Endothelial cell of umbilical vein (primary cell): ENCODE measurements around the gene SLFN5. TPM values are rescaled to one million over a fixed set of nuclear protein-coding genes. Genes with fewer than 3 reads are reported as not detected.

Source experiments
- BruUV-seq: library from RNA; stranded (reverse); fragments of 400-500 nt; replicated peaks from 2 replicates; lab custom pipeline; 2021; lab: Mats Ljungman, UMichigan
- CTCF ChIA-PET: fragments of 300-600, 350-600 bp; sonication (Branson Sonifier 250); formaldehyde crosslinking; loops from one replicate; lab custom pipeline; 2021; ENCODE audit warnings: antibody characterized with exemption, inconsistent platforms; lab: Charles Lee
- POLR2A ChIA-PET: fragments of 300-600, 350-600 bp; sonication (Branson Sonifier 250); formaldehyde crosslinking; loops from one replicate; lab custom pipeline; 2021; ENCODE audit warnings: antibody characterized with exemption, inconsistent platforms; lab: Charles Lee
- DNase-seq: peaks from one replicate; pipeline ENCODE4 v3.0.0-alpha.2; 2011; ENCODE audit warnings: low read depth, low spot score
- FAIRE-seq: peaks from 2 replicates; lab custom pipeline; 2011; peaks lifted over from hg19 to GRCh38; lab: Jason Lieb, UNC
- H2AFZ ChIP-seq: 2 replicates; pipeline ENCODE4 v1.6.0; 2012; ENCODE audit warnings: low read depth, low read length, control low read depth, inconsistent platforms
- H3K27ac ChIP-seq: 2 replicates; pipeline ENCODE4 v1.5.1; 2011; ENCODE audit warnings: low read depth, mild to moderate bottlenecking, control low read depth, low read length, moderate library complexity; ENCODE audit not compliant: insufficient read depth
- H3K27me3 ChIP-seq, 2 experiments: 2 replicates each; pipeline versions ENCODE4 v1.6.0 to v1.6.1; 2011; ENCODE audit warnings: low read length in 2 of 2, mixed read lengths in 1 of 2; ENCODE audit not compliant: control insufficient read depth in 2 of 2, insufficient read depth in 2 of 2
- H3K36me3 ChIP-seq, 2 experiments: 2 replicates in 1 of 2; 3 replicates in 1 of 2; pipeline ENCODE4 v1.5.1; 2011; ENCODE audit warnings: low read length in 2 of 2, mild to moderate bottlenecking in 1 of 2, moderate library complexity in 1 of 2; ENCODE audit not compliant: control insufficient read depth in 2 of 2, insufficient read depth in 2 of 2; ENCODE audit errors: extremely low read depth in 1 of 2
- H3K4me1 ChIP-seq: 3 replicates; pipeline ENCODE4 v1.5.1; 2011; ENCODE audit warnings: mild to moderate bottlenecking, low read length; ENCODE audit not compliant: control insufficient read depth, insufficient read depth; ENCODE audit errors: extremely low read depth
- H3K4me2 ChIP-seq: 2 replicates; pipeline ENCODE4 v1.6.1; 2011; ENCODE audit warnings: low read length, control low read depth, mixed read lengths; ENCODE audit not compliant: insufficient read depth
- H3K4me3 ChIP-seq, 3 experiments: fragments of 200-600 bp in 1 of 3; sonication (generic), shearing (Covaris generic) in 1 of 3; replicated peaks in 1 of 3; 2 replicates each; pipeline ENCODE4 v1.5.1; 2011 to 2016; ENCODE audit warnings: control low read depth in 3 of 3, low read length in 3 of 3, mild to moderate bottlenecking in 2 of 3, inconsistent platforms in 1 of 3, low read depth in 1 of 3, moderate library complexity in 1 of 3; ENCODE audit not compliant: insufficient read depth in 1 of 3
- H3K79me2 ChIP-seq: 2 replicates; pipeline ENCODE4 v1.6.0; 2012; ENCODE audit warnings: low read length, inconsistent platforms; ENCODE audit not compliant: control insufficient read depth, insufficient read depth
- H3K9ac ChIP-seq: replicated peaks from 2 replicates; pipeline ENCODE3; 2011; ENCODE audit warnings: low read length, control low read depth; ENCODE audit not compliant: insufficient read depth; ENCODE audit errors: extremely low read depth
- H3K9me1 ChIP-seq: replicated peaks from 3 replicates; pipeline ENCODE4 v1.6.0; 2011; ENCODE audit warnings: mild to moderate bottlenecking, low read length; ENCODE audit not compliant: control insufficient read depth, insufficient read depth; ENCODE audit errors: extremely low read depth
- H3K9me3 ChIP-seq: replicated peaks from 2 replicates; pipeline ENCODE4 v1.5.1; 2012; ENCODE audit warnings: low read length, inconsistent platforms; ENCODE audit not compliant: control insufficient read depth, insufficient read depth
- H4K20me1 ChIP-seq: replicated peaks from 2 replicates; pipeline ENCODE3; 2011; ENCODE audit warnings: mild to moderate bottlenecking, low read length; ENCODE audit not compliant: control insufficient read depth, insufficient read depth; ENCODE audit errors: extremely low read depth
- CTCF ChIP-seq, 2 donors: IDR thresholded peaks; 1 replicate in 1 of 2; 2 replicates in 1 of 2; pipeline ENCODE4 v1.5.1; 2011; ENCODE audit warnings: low read length in 2 of 2, mild to moderate bottlenecking in 2 of 2, moderate library complexity in 2 of 2, control low read depth in 1 of 2, inconsistent platforms in 1 of 2, low read depth in 1 of 2; ENCODE audit not compliant: insufficient read depth in 1 of 2; ENCODE audit errors: extremely low read depth in 1 of 2
- EZH2 ChIP-seq: IDR thresholded peaks from 2 replicates; pipeline ENCODE4 v1.6.1; 2012; ENCODE audit warnings: borderline replicate concordance, low read depth, mild to moderate bottlenecking, moderate library complexity, low read length, inconsistent platforms; ENCODE audit not compliant: severe bottlenecking
- FOS ChIP-seq: IDR thresholded peaks from 2 replicates; pipeline ENCODE4 v1.6.1; 2011; ENCODE audit warnings: mild to moderate bottlenecking, low read length, moderate library complexity, borderline replicate concordance; ENCODE audit not compliant: insufficient read depth
- GATA2 ChIP-seq: IDR thresholded peaks from 2 replicates; pipeline ENCODE4 v1.7.0; 2011; ENCODE audit warnings: low read depth, mild to moderate bottlenecking, moderate library complexity, mixed read lengths, low read length; ENCODE audit not compliant: insufficient read length, insufficient read depth
- JUN ChIP-seq: IDR thresholded peaks from 2 replicates; pipeline ENCODE4 v1.6.1; 2011; ENCODE audit warnings: borderline replicate concordance, low read depth; ENCODE audit not compliant: insufficient read length, insufficient read depth
- MAX ChIP-seq: IDR thresholded peaks from 2 replicates; pipeline ENCODE4 v1.6.1; 2011; ENCODE audit not compliant: insufficient read depth, insufficient read length
- MYC ChIP-seq: IDR thresholded peaks from one replicate; pipeline ENCODE4 v1.6.1; 2011; ENCODE audit warnings: mild to moderate bottlenecking, low read depth, low read length
- POLR2A ChIP-seq: IDR thresholded peaks from 2 replicates; pipeline ENCODE4 v1.6.1; 2012; ENCODE audit warnings: low read depth, mild to moderate bottlenecking, control low read depth, low read length
- POLR2AphosphoS5 ChIP-seq: IDR thresholded peaks from 2 replicates; pipeline ENCODE4 v1.6.1; 2012; ENCODE audit warnings: low read depth, mild to moderate bottlenecking, control low read depth, low read length, moderate library complexity; ENCODE audit not compliant: insufficient read depth
- dilution Hi-C: fragments of 300-500 bp; cut with MboI; formaldehyde crosslinking; loops from one replicate; pipeline ENCODE4 v1.15.0; 2019; ENCODE audit warnings: low sequenced_read_pairs; ENCODE audit not compliant: extremely low pct_ligation_motif_present
- intact Hi-C: fragments of 100-400 bp; cut with micrococcal nuclease; formaldehyde crosslinking; loops from one replicate; pipeline ENCODE4 v1.10.0; 2022
- polyA plus RNA-seq, 4 experiments: library from polyadenylated mRNA; depleted of rRNA in 3 of 4; stranded (reverse) in 3 of 4; unstranded in 1 of 4; fragments of >200 nt; gene quantifications; 2 replicates each; pipeline versions ENCODE4 v1.2.1 to v1.2.3, GENCODE V29; 2011 to 2012; ENCODE audit warnings: missing spikeins in 1 of 4
- total RNA-seq: library from RNA; stranded (reverse); gene quantifications from 2 replicates; pipeline ENCODE4 v1.2.3, GENCODE V29; 2021

Gene SLFN5
- total and polyA plus RNA-seq, 2 donors (not counting 3 experiments of a cell fraction or from before 2014, with no cell fraction given), result 4.5 to 24.2 TPM

- no peaks in the 10 kb centered on the region for H3K4me1 ChIP-seq
- no peak overlapping the region for H3K9ac ChIP-seq
- dilution Hi-C loops (loop anchor here (25.0 kb wide), 1 partner anchor 215 kb away; the partner anchor contains the start of gene SLFN12L), intact Hi-C loops (no loop called here)
- FAIRE-seq (no peak), DNase-seq (no peak)
- H4K20me1 ChIP-seq, result no peaks in the 10 kb centered on the region
- CTCF ChIA-PET, result interaction anchor here (1.0 kb wide), 1 partner anchor 11 kb away, joined by 3 read pairs; no protein-coding TSS in a partner anchor
- POLR2A ChIA-PET, result no interaction called here
- no peak overlapping the region for H3K4me3 ChIP-seq
- H3K9me3 ChIP-seq, result no peaks in the 10 kb centered on the region
- H3K27ac ChIP-seq, result no peak overlapping the region
- H3K9me1 ChIP-seq, result no peaks in the 10 kb centered on the region
- no peak overlapping the region for H2AFZ ChIP-seq
- TF ChIP-seq EZH2 (no peak), CTCF (IDR thresholded peaks at IDR 0.05; ENCODE audit: extremely low read depth in 1 of 2, insufficient read depth in 1 of 2, low read depth in 1 of 2, low read length in 2 of 2) (no peak), POLR2AphosphoS5 (no peak), FOS (no peak), MAX (no peak), MYC (no peak), JUN (no peak), POLR2A (no peak), GATA2 (no peak)
- H3K27me3 ChIP-seq, result peaks cover 5 to 8% of the 10 kb centered on the region in 2 experiments
- no peaks in the 10 kb centered on the region for H3K36me3 ChIP-seq
- no TSS peak for BruUV-seq
- H3K79me2 ChIP-seq, result no peaks in the 10 kb centered on the region
- H3K4me2 ChIP-seq, result no peak overlapping the region
Observed at GRCh38 chr17:35322749-35323148, 79.9 kb downstream of the SLFN5 start.

Other genes with a start within 250 kb of the SLFN5 start
- 14.1 and 14.2 TPM in 2 replicates for gene RFFL, start 179.4 kb upstream of the SLFN5 start, total RNA-seq
- gene RFFL, start 179.4 kb upstream of the SLFN5 start, polyA plus RNA-seq, result 6.6 and 7.0 TPM in 2 replicates
- gene RAD51D, start 123.2 kb upstream of the SLFN5 start, total RNA-seq, result 19.6 and 27.9 TPM in 2 replicates
- gene RAD51D, start 123.2 kb upstream of the SLFN5 start, polyA plus RNA-seq, result 14.9 and 15.5 TPM in 2 replicates
- gene FNDC8, start 121.5 kb upstream of the SLFN5 start, total RNA-seq, result not detected in 2 replicates
- gene FNDC8, start 121.5 kb upstream of the SLFN5 start, polyA plus RNA-seq, result not detected in 2 replicates
- 15.8 and 22.8 TPM in 2 replicates for gene NLE1, start 100.8 kb upstream of the SLFN5 start, total RNA-seq
- 19.1 and 19.8 TPM in 2 replicates for gene NLE1, start 100.8 kb upstream of the SLFN5 start, polyA plus RNA-seq
- not detected in 2 replicates for gene UNC45B, start 95.3 kb upstream of the SLFN5 start, total RNA-seq
- not detected in 2 replicates for gene UNC45B, start 95.3 kb upstream of the SLFN5 start, polyA plus RNA-seq
- not detected in 2 replicates for gene SLC35G3, start 48.7 kb upstream of the SLFN5 start, total RNA-seq
- not detected in 2 replicates for gene SLC35G3, start 48.7 kb upstream of the SLFN5 start, polyA plus RNA-seq
- gene SLFN11, start 130.5 kb downstream of the SLFN5 start, total RNA-seq, result 95.0 and 110 TPM in 2 replicates
- 33.0 and 37.0 TPM in 2 replicates for gene SLFN11, start 130.5 kb downstream of the SLFN5 start, polyA plus RNA-seq
- gene SLFN12, start 189.4 kb downstream of the SLFN5 start, total RNA-seq, result 29.9 and 42.6 TPM in 2 replicates
- 13.4 and 17.8 TPM in 2 replicates for gene SLFN12, start 189.4 kb downstream of the SLFN5 start, polyA plus RNA-seq
- 13.7 and 24.7 TPM in 2 replicates for gene SLFN13, start 205.7 kb downstream of the SLFN5 start, total RNA-seq
- gene SLFN13, start 205.7 kb downstream of the SLFN5 start, polyA plus RNA-seq, result 1.8 and 2.3 TPM in 2 replicates